ENCODE data around the gene FAM241B.

FAM241B gene

DNA sequence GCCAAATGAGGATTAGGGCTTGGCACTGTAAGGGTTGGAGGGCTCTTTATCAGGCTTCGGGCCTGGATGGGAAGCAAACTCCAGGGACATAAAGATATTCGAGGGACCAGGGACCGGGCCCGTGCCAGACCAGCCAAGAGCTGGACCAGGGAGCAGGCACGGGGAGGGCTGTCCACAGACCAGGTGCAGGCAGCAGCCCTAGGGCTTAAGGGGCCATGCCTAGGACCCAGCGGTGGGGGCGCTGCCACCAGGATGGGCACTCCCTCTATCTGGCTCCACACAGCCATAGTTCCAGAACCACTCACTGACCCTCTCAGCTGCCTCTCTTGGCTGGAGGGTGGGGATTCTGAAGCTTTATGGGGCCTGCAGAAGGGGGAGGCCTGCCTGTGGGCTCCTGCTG, 32.9 kb downstream of the FAM241B start:
- TF ChIP-seq, protein P1, sequence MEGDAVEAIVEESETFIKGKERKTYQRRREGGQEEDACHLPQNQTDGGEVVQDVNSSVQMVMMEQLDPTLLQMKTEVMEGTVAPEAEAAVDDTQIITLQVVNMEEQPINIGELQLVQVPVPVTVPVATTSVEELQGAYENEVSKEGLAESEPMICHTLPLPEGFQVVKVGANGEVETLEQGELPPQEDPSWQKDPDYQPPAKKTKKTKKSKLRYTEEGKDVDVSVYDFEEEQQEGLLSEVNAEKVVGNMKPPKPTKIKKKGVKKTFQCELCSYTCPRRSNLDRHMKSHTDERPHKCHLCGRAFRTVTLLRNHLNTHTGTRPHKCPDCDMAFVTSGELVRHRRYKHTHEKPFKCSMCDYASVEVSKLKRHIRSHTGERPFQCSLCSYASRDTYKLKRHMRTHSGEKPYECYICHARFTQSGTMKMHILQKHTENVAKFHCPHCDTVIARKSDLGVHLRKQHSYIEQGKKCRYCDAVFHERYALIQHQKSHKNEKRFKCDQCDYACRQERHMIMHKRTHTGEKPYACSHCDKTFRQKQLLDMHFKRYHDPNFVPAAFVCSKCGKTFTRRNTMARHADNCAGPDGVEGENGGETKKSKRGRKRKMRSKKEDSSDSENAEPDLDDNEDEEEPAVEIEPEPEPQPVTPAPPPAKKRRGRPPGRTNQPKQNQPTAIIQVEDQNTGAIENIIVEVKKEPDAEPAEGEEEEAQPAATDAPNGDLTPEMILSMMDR (IDR thresholded peaks at IDR 0.05; ENCODE audit: low read depth, low read length, missing control alignments): no peak
- DNase-seq (ENCODE audit: low read depth): no peak
- in situ Hi-C loops (cut with HindIII; ENCODE audit: low sequenced_read_pairs): no loop called here
- no peak overlapping the region for H3K4me3 ChIP-seq (ENCODE audit: low read depth, low read length)

DNA sequence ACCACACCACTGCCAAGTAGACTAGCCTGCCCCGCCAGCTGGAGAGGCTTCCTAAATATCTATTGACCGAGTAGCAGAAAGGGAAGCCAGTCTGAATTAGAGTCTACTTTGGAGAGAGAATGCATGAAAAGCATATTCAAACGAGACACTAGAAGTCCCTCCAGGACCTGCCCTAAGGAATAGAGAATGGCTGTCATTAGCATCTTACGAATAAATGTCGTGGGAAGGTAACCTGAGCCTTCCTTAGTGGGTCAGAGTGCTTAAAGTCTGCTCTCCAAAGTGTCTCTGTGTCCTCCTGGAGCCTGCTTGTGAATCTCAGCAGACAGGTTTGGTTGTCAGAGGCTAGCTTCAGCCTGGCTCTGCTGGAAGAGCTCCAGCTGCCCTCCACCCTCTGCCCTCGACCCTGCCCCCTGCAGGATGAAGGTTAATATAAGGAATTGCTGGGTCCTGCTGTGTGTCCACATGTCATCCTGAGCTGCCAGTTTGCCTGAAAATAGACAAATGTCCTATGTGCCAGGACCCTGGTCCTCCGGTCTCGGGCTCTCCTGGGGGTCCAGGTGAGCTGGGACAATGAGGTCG, 33.4 kb downstream of the FAM241B start:
- no peak for DNase-seq (ENCODE audit: low read depth)
- H3K4me3 ChIP-seq (ENCODE audit: low read depth, low read length): no peak overlapping the region
- in situ Hi-C loops (cut with HindIII; ENCODE audit: low sequenced_read_pairs): no loop called here
- TF ChIP-seq, protein P1 (IDR thresholded peaks at IDR 0.05; ENCODE audit: low read depth, low read length, missing control alignments): no peak

DNA sequence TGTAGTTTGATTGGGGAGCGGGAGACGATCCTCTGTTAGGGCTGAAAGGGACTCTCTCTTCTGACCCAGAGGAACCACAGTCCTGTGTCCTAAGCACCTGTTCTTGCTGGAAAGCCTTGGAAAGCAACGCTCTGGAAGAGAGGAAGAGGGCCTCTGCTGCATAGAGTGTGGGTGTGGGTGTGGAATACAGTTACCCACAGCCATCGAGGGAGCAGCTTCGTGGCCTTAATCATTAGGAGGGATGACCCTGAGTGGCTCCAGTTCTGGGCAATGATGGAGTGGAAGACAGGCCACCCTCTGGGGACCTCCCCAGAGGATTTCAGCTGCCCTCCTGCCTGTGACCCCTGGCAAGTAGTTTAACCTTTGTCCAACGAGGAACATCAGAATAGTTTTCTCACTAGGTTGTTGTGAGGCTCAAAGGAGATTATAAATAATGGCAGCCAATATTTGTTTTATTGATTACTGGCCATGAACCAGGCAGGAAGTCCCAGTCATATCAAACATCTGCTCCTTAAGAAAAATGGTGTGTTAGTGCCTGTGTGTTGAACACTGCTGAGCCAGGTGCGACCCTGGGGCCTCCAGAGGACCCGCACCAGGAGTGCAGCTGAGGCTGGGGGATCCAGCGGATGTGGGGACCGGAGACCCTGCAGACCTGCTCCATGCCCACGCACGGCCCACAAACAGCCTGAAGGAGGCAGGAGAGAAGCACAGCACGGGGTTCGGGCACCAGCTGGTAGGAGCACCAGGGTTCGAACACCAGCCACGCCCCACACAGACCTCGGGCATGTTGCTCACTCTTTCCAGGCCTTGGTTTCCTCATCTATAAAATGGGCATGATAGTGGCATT, 35.6 kb downstream of the FAM241B start:
- TF ChIP-seq, protein P1 (IDR thresholded peaks at IDR 0.05; ENCODE audit: low read depth, low read length, missing control alignments): no peak
- DNase-seq (ENCODE audit: low read depth): no peak
- no peak overlapping the region for H3K4me3 ChIP-seq (ENCODE audit: low read depth, low read length)
- in situ Hi-C loops (cut with HindIII; ENCODE audit: low sequenced_read_pairs): no loop called here

DNA sequence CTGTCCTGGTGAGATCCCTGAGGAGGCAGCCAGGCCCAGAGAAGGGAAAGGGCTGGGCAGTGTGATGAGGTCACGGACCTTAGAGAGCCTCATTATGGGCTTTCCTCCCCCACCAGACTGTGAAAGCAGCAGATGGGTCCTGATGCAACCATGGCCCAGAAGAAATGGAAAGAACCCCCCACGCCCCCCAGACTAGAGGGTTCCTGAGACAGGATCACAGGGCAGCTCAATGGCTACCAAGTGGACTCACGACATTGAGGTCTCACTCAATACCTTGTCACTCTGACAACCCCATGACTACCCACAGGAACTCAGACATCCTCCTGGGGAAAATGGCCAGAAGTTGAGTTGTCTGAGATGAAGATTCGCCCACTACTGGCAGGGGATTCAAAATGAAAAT, 36.7 kb downstream of the FAM241B start:
- TF ChIP-seq, protein P1 (IDR thresholded peaks at IDR 0.05; ENCODE audit: low read depth, low read length, missing control alignments): no peak
- in situ Hi-C loops (cut with HindIII; ENCODE audit: low sequenced_read_pairs): no loop called here
- no peak overlapping the region for H3K4me3 ChIP-seq (ENCODE audit: low read depth, low read length)
- DNase-seq (ENCODE audit: low read depth): no peak

DNA sequence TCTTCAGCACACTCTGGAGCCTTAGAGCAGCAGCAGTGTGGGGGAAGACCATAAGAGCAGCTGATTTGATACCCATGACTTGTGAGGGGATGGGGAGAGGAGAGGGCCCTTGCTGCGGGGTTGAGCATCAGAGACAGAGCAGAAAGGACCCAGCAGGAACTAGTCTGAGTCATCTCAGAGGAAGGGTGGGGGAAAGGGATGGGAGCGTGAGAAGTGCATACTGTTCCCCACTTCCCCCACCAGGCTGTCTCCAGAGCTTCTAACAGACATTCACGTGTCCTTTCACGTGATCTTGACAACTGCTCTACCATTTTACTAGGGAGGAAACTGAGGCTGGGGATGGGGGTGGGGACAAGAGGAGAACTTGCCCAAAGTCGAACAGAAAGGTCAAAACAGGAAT, 38.7 kb downstream of the FAM241B start:
- H3K4me3 ChIP-seq (ENCODE audit: low read depth, low read length): no peak overlapping the region
- no peak for DNase-seq (ENCODE audit: low read depth)
- TF ChIP-seq, protein P1 (IDR thresholded peaks at IDR 0.05; ENCODE audit: low read depth, low read length, missing control alignments): no peak
- in situ Hi-C loops (cut with HindIII; ENCODE audit: low sequenced_read_pairs): no loop called here

DNA sequence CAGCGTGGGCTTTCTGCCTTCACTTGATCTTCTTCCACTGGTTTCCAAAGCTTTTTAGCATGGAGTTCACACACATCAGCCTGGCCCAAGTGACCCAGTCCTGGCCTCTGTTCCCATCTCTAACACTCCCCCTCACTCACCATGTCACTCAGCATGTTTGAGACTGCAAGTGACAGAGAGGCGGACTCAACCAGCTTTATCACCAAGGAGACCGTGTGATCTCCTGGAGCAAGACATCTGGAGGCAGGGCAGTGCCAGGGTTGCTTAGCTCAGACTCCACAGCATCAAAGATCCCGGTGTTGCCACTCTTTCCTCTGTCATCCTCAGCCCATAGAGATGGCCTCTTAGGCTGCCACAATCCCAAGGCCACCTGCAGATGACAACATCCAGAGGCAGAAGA, 39.4 kb downstream of the FAM241B start:
- TF ChIP-seq, protein P1 (IDR thresholded peaks at IDR 0.05; ENCODE audit: low read depth, low read length, missing control alignments): no peak
- DNase-seq (ENCODE audit: low read depth): no peak
- no peak overlapping the region for H3K4me3 ChIP-seq (ENCODE audit: low read depth, low read length)
- in situ Hi-C loops (cut with HindIII; ENCODE audit: low sequenced_read_pairs): no loop called here

Measured in astrocyte of the cerebellum (primary cell).